Vagina (tissue), 2 donors: ENCODE results near the gene AMBP. TPM values are rescaled to one million over a fixed set of nuclear protein-coding genes. Genes with fewer than 3 reads are reported as not detected.

Experiments used
- DNase-seq, 2 donors: peaks; one replicate each; pipeline ENCODE4 v3.0.0-alpha.2; 2017; ENCODE audit errors: extremely low spot score in 2 of 2
- H3K27ac ChIP-seq: fragments of 200-600 bp; sonication (generic); one replicate; pipeline ENCODE4 v1.5.1; 2019
- H3K27me3 ChIP-seq: fragments of 200-600 bp; sonication (generic); one replicate; pipeline ENCODE4 v1.5.1; 2019
- H3K36me3 ChIP-seq, 2 donors: fragments of 200-600 bp; sonication (generic); one replicate each; pipeline ENCODE4 v1.5.1; 2017 to 2019
- H3K4me1 ChIP-seq: fragments of 200-600 bp; sonication (generic); one replicate; pipeline ENCODE4 v1.5.1; 2019
- H3K4me3 ChIP-seq, 2 donors: fragments of 200-600 bp; sonication (generic); 1 replicate in 1 of 2; 2 replicates in 1 of 2; pipeline ENCODE4 v1.5.1; 2016 to 2019
- H3K9me3 ChIP-seq: fragments of 200-600 bp; sonication (generic); one replicate; pipeline ENCODE4 v1.5.1; 2019
- POLR2A ChIP-seq, 2 donors: fragments of 450-650 bp; IDR thresholded peaks; one replicate each; pipeline ENCODE4 v1.6.1; 2017; ENCODE audit warnings: antibody characterized with exemption in 2 of 2, mild to moderate bottlenecking in 2 of 2, moderate library complexity in 2 of 2
- POLR2AphosphoS5 ChIP-seq, 2 donors: sonication (generic); formaldehyde crosslinking; IDR thresholded peaks; one replicate each; pipeline ENCODE4 v1.9.0; 2017; ENCODE audit warnings: antibody characterized with exemption in 2 of 2, mild to moderate bottlenecking in 2 of 2, low read depth in 1 of 2; ENCODE audit not compliant: insufficient read depth in 1 of 2
- intact Hi-C: fragments of 100-400 bp; cut with DNase I; formaldehyde crosslinking; loops from one replicate; pipeline ENCODE4 v1.15.1; 2023
- total RNA-seq: library from RNA; depleted of rRNA; stranded (reverse); fragments of >200 nt; gene quantifications from one replicate; pipeline ENCODE4 v1.2.3, GENCODE V29; 2016
- TF ChIP-seq, protein P1 (sequence below), 3 experiments: fragments of 450-650 bp in 2 of 3; fragments of 200-600 bp in 1 of 3; sonication (generic) in 1 of 3; IDR thresholded peaks; one replicate each; pipeline ENCODE4 v1.5.1; 2017 to 2019; ENCODE audit warnings: antibody characterized with exemption in 3 of 3, mild to moderate bottlenecking in 2 of 3, moderate library complexity in 2 of 3

Gene AMBP
- total RNA-seq, 1 donor from 2014 or later = not detected

DNA sequence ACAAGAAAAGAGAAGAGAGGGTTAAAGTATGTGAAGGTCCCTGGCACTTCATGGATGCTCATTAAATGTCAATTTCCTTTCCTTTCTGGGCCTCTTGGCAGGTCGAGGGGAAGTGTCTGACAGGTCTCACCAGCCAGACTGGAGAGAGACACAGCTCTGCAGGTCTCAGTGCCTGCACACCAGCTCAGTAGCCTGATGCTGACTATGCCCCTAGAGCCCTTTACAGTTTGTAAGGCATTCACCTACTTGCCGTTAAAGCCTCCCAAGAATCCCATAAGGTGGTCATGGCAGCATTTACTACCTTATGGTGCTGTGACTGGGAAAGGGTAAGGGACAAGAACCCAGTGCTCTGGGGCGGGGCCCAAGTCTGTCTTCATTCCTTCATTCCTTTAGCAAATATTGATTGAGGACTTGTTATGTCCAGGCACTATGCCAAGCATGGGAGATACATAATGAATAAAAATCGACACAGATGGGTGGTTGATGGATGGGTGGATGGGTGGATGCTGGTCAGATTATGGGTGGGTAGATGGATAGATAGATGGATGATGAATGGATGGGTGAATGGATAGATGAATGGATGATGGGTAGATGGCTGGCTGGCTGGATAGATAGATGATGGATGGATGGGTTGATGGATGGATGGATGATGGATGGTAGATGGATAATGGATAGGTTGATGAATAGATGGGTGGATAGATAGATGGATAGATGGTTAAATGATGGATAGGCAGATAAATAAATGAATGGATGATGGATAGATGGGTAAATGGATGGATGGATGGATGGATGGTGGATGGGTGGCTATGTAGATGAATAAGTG, 42.3 kb upstream of the AMBP start:
- H3K4me3 ChIP-seq = no peak overlapping the region
- intact Hi-C loops = no loop called here
- no peaks in the 10 kb centered on the region for H3K27me3 ChIP-seq
- no peaks in the 10 kb centered on the region for H3K9me3 ChIP-seq
- TF ChIP-seq POLR2A (IDR thresholded peaks at IDR 0.05) = no peak
- TF ChIP-seq POLR2AphosphoS5 (IDR thresholded peaks at IDR 0.05; ENCODE audit: insufficient read depth in 1 of 2, low read depth in 1 of 2) = no peak
- no peak overlapping the region for H3K27ac ChIP-seq
- no peaks in the 10 kb centered on the region for H3K4me1 ChIP-seq
- no peak for DNase-seq
- no peaks in the 10 kb centered on the region for H3K36me3 ChIP-seq

DNA sequence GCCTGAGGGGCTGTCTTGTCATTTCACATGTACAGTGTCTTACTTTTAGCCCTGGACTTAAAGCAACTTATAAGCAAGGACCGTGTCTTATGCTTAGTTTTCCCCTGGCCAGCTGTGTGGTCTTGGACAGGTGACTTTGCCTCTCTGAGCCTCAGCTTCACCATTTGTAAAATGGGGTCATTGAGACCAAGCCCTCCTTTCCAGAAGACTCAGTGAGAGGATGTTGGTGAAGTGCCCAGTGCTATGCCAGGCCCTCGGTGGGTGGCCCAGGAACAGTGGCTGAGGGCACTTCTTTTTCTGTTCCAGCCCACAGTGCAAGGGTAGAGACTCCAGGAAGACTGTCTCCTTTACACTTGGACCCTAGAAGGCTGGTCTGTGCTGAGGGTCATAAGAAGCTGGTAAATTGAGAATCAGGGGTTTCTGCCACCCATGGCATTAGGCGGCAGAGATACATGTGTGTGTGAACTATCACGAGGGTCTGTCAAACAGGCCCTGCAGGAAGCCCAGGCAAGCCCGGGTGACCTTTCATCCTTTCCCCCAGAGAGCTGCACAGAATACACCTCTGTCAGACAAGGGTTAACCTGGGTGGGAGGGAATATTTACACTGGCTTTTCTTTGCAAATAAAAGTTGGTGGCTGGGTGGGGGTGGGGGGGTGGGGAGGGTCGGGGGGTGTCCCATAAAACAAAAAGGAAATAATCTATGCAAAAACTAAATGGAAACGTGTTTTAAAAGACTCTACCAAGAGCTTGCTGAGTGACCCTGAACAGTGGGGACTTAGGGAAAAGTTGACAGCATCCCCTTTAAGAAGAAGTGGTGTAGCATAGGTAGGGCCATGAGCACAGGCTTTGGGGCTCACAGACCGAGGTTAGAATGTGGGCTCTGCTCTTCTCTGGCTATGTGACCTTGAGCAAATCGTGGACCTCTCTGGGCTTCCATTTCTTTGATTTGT, 41.4 kb upstream of the AMBP start:
- H3K27ac ChIP-seq = no peak overlapping the region

DNA sequence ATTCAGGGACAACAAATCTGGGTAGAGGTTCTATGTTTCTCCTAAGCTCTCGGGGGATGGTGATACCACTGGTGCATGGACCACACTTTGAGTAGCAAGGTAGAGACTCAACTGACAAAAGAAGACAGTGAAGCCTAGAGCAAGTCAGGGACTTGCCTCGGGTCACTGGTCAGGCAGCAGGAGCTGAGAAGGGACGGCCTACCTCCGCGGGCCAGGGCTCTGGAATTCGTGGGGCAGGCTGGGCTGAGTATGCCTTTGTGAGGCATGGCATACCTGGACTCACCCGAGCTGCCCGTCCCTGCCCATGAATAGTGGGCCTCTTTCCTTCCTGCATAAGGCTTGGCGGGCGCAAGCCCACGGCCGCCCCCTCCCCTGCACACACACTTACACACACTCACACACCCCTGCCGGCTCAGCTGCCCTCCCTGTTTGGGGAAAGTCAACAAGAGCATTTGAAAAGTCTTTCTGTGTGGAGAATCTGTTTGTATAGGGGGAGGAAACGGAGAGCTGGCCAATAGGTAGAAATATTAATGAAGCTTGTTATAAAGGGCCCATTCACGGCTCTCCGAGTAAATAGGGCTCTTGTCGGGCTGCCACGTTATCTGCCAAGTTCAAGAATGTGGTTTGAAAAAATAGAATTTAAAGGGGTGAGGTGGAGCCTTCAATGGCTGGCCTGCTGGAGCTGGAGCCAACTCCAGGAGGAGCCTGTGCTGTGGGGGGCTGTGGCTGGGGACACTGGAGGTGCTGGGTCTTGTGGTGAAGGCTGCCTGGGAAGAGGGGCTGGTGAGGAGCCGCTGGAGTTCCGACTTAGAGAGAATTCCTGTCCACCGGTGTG, 40.1 kb upstream of the AMBP start:
- H3K9me3 ChIP-seq = no peaks in the 10 kb centered on the region
- H3K4me1 ChIP-seq = peaks cover 5% of the 10 kb centered on the region
- H3K4me3 ChIP-seq = no peak overlapping the region
- H3K27me3 ChIP-seq = no peaks in the 10 kb centered on the region
- intact Hi-C loops = no loop called here
- TF ChIP-seq POLR2A (IDR thresholded peaks at IDR 0.05) (no peak), POLR2AphosphoS5 (IDR thresholded peaks at IDR 0.05; ENCODE audit: insufficient read depth in 1 of 2, low read depth in 1 of 2) (no peak)
- TF ChIP-seq, protein P1, sequence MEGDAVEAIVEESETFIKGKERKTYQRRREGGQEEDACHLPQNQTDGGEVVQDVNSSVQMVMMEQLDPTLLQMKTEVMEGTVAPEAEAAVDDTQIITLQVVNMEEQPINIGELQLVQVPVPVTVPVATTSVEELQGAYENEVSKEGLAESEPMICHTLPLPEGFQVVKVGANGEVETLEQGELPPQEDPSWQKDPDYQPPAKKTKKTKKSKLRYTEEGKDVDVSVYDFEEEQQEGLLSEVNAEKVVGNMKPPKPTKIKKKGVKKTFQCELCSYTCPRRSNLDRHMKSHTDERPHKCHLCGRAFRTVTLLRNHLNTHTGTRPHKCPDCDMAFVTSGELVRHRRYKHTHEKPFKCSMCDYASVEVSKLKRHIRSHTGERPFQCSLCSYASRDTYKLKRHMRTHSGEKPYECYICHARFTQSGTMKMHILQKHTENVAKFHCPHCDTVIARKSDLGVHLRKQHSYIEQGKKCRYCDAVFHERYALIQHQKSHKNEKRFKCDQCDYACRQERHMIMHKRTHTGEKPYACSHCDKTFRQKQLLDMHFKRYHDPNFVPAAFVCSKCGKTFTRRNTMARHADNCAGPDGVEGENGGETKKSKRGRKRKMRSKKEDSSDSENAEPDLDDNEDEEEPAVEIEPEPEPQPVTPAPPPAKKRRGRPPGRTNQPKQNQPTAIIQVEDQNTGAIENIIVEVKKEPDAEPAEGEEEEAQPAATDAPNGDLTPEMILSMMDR (IDR thresholded peaks at IDR 0.05) = no peak
- no peak for DNase-seq
- H3K36me3 ChIP-seq = no peaks in the 10 kb centered on the region
- H3K27ac ChIP-seq = no peak overlapping the region

More for the DNA sequence above, 41.4 kb upstream of the AMBP start:
- intact Hi-C loops = no loop called here
- no peak for DNase-seq
- Histone ChIP-seq H3K4me1 (no peaks in the 10 kb centered on the region), H3K9me3 (no peaks in the 10 kb centered on the region), H3K4me3 (no peak overlapping the region), H3K27me3 (no peaks in the 10 kb centered on the region), H3K36me3 (no peaks in the 10 kb centered on the region)
- TF ChIP-seq, protein P1 (IDR thresholded peaks at IDR 0.05) = no peak
- TF ChIP-seq POLR2AphosphoS5 (IDR thresholded peaks at IDR 0.05; ENCODE audit: insufficient read depth in 1 of 2, low read depth in 1 of 2) (no peak), POLR2A (IDR thresholded peaks at IDR 0.05) (no peak)

DNA sequence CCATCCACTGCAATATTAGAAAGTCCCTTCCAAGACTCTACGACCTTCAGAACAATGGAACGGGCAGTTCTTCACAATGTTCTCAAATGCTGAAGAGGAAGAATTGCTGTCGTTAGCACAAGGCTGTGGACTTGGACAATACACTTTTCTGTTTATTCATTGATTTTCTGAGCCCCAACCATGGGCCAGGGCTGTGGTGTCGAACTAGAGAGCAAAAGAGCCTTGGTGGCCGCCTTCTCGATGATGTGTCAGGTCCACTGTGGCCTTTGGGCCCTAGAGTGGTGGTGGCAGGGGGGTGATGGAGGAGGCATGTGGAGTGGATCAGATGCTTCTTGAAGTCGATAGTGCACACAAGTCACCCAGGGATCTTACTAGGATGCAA, 39.5 kb upstream of the AMBP start:
- Histone ChIP-seq H3K27me3 (no peaks in the 10 kb centered on the region), H3K9me3 (no peaks in the 10 kb centered on the region), H3K4me3 (no peak overlapping the region), H3K27ac (no peak overlapping the region), H3K4me1 (peaks cover 11% of the 10 kb centered on the region), H3K36me3 (no peaks in the 10 kb centered on the region)
- intact Hi-C loops = no loop called here
- DNase-seq = no peak
- no peak for TF ChIP-seq POLR2AphosphoS5 (IDR thresholded peaks at IDR 0.05; ENCODE audit: insufficient read depth in 1 of 2, low read depth in 1 of 2)
- TF ChIP-seq POLR2A (IDR thresholded peaks at IDR 0.05) = no peak
- TF ChIP-seq, protein P1 (IDR thresholded peaks at IDR 0.05) = no peak
